ENCODE measurements around the gene SLC7A7.

DNA sequence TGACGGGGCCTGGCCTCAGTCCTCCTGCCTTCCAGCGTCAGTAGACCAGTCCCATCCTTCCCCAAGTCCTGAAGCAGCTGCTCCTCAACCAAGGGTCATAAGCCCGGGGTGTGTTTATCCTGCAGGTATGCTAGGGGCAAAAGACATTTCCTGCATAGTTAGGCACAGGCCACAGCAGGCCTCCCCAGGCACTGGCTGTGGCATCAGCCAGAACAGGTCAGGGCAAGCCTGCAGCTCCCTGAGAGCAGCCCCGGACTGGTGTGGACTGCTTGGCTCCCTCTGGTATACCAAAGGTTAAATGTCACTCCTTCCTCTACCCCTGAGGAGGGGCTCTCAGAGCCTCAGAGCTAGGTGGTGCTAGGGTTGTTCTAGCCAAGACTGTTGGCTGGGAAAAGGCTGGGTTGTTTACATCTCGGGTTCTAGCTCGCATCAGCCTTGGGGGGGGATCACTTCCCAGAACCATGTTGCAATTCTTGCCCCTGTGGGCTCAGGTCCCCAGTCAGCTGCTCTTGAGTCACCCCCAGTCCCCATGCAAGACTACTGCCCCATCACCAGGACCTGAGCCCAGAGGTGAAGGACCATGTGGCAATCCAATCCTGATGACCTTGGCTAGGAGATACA is 24.0 kb upstream of the SLC7A7 start:
- TF ChIP-seq CTCF (IDR thresholded peaks at IDR 0.05; ENCODE audit: insufficient read depth, low read depth, low read length) (no peak), EZH2 (IDR thresholded peaks at IDR 0.05; ENCODE audit: insufficient read depth, low read length) (no peak)
